ENCODE data around the gene PSMD6.

Gene PSMD6

GRCh38 chr3:64048631-64049061 is 25.4 kb upstream of the PSMD6 start:
- TF ChIP-seq CTCF (IDR thresholded peaks at IDR 0.05; ENCODE audit: extremely low read depth, insufficient read depth, missing control alignments) = no peak
- in situ Hi-C loops (cut with MboI; ENCODE audit: low pct_unique_long_range_greater_than_20kb, low sequenced_read_pairs, unreplicated experiment) = loop anchor here (25.0 kb wide), 1 partner anchor 339 kb away; no protein-coding TSS in a partner anchor

DNA sequence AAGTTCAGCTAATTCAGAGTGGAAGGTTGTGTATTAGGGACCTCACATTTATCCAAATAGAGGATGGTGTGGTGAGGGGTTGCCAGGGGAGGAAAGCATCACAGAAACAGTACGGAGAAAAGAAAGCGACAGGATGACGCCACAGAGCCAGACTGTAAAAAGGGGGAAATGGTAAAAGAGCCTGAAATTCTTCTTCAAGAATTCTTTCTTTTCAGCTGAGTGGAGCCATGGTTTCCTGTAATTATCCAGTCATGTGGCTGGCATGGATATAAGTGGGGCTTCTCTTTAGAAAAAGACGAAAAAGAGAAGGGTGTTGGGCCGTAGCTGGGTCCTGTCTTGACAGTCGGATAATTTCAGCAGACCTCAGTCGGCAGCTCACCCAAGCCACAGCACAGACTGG is 24.5 kb upstream of the PSMD6 start:
- in situ Hi-C loops (cut with MboI; ENCODE audit: low pct_unique_long_range_greater_than_20kb, low sequenced_read_pairs, unreplicated experiment) = loop anchor here (25.0 kb wide), 1 partner anchor 340 kb away; no protein-coding TSS in a partner anchor
- TF ChIP-seq CTCF (IDR thresholded peaks at IDR 0.05; ENCODE audit: extremely low read depth, insufficient read depth, missing control alignments) = no peak
- no peak for DNase-seq (ENCODE audit: low spot score)

More at GRCh38 chr3:64048631-64049061, 25.4 kb upstream of the PSMD6 start:
- DNase-seq (ENCODE audit: low spot score) = no peak

- TF ChIP-seq CTCF (IDR thresholded peaks at IDR 0.05; ENCODE audit: extremely low read depth, insufficient read depth, missing control alignments) = no peak
- in situ Hi-C loops (cut with MboI; ENCODE audit: low pct_unique_long_range_greater_than_20kb, low sequenced_read_pairs, unreplicated experiment) = loop anchor here (25.0 kb wide), 1 partner anchor 340 kb away; no protein-coding TSS in a partner anchor
- DNase-seq (ENCODE audit: low spot score) = no peak
Measured at GRCh38 chr3:64046996-64047594, 23.8 kb upstream of the PSMD6 start.

DNA sequence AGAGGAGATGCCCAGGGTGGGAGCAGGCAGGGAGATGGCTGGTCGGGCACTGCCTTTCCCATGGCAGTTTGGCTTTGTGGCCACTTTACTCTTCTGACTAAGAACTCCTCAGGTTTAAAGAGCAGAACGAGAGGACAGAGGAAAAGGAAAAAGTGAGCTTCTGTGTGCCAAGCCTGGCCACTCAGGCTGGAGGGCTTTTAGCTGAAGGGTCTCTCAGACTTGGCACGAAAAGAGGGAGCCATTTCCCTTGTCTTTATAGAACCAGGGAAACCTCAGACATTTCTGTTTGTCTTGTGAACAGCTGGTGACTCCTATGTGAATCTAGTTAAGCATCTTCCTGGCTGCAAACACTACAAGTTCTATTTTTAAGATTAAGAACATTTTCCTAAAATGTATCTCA is 23.3 kb upstream of the PSMD6 start:
- no peak for TF ChIP-seq CTCF (IDR thresholded peaks at IDR 0.05; ENCODE audit: extremely low read depth, insufficient read depth, missing control alignments)
- in situ Hi-C loops (cut with MboI; ENCODE audit: low pct_unique_long_range_greater_than_20kb, low sequenced_read_pairs, unreplicated experiment) = loop anchor here (25.0 kb wide), 1 partner anchor 341 kb away; no protein-coding TSS in a partner anchor
- no peak for DNase-seq (ENCODE audit: low spot score)

- no peak for TF ChIP-seq CTCF (IDR thresholded peaks at IDR 0.05; ENCODE audit: extremely low read depth, insufficient read depth, missing control alignments)
Measured at GRCh38 chr3:64042952-64043351, 19.7 kb upstream of the PSMD6 start.

GRCh38 chr3:64039981-64040733 is 16.9 kb upstream of the PSMD6 start:
- no peak for TF ChIP-seq CTCF (IDR thresholded peaks at IDR 0.05; ENCODE audit: extremely low read depth, insufficient read depth, missing control alignments)
- DNase-seq (ENCODE audit: low spot score) = no peak
- in situ Hi-C loops (cut with MboI; ENCODE audit: low pct_unique_long_range_greater_than_20kb, low sequenced_read_pairs, unreplicated experiment) = loop anchor here (25.0 kb wide), 1 partner anchor 347 kb away; no protein-coding TSS in a partner anchor

More at GRCh38 chr3:64042952-64043351, 19.7 kb upstream of the PSMD6 start:
- no peak for DNase-seq (ENCODE audit: low spot score)
- in situ Hi-C loops (cut with MboI; ENCODE audit: low pct_unique_long_range_greater_than_20kb, low sequenced_read_pairs, unreplicated experiment) = loop anchor here (25.0 kb wide), 1 partner anchor 344 kb away; no protein-coding TSS in a partner anchor

Data from GM13977 (cell line).